OCI-M1 (cell line): Measurements from ENCODE around the gene TPD52L1.
"Not testable (repeated sequence)": the region's sequence is repeated elsewhere in the genome, so short reads cannot be mapped to it uniquely, and the experiment has no call there.

Experiments used
- DNase-seq: peaks from one replicate; lab custom pipeline; 2025; lab: John Stamatoyannopoulos, UW

TPD52L1 gene, protein sequence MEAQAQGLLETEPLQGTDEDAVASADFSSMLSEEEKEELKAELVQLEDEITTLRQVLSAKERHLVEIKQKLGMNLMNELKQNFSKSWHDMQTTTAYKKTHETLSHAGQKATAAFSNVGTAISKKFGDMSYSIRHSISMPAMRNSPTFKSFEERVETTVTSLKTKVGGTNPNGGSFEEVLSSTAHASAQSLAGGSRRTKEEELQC

DNA sequence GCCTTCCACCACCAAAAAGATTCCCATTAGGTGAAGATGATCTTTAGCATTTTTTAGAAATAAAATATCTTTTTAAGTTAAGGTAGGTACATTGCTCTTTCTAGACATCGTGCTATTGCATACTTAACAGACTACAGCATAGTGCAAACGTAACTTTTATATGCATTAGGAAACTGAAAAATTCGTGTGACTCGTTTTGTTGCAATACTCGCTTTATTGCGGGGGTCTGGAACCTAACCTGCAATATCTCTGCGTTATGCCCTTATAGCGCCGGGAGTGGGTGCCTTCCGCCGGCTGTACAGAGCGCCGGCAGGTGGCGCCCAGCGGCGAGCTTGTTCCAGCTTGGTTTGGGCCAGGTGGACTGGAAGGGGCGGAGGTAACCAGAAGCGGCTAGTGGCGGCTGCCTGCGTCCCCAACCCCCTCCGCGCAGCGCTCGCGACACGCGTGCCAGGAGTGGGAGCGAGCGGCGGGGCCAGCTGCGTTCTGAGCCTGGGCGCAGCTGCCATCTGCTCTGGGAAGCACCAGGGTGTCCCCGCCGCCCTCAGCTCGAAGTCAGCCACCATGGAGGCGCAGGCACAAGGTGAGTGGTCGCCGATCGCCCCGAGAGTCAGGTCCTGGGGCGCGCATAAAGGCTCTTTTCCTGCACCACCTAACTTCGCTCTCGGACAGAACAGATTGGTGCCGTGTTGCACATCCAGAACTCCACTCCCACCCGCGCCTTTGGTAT lies at the start of gene TPD52L1:
TPD52L1 (plus strand) TSS at position 383 of the 727 bp plus-strand sequence; CDS start at position 562, 179 bp downstream.
- DNase-seq: peak; percentile 87

DNA sequence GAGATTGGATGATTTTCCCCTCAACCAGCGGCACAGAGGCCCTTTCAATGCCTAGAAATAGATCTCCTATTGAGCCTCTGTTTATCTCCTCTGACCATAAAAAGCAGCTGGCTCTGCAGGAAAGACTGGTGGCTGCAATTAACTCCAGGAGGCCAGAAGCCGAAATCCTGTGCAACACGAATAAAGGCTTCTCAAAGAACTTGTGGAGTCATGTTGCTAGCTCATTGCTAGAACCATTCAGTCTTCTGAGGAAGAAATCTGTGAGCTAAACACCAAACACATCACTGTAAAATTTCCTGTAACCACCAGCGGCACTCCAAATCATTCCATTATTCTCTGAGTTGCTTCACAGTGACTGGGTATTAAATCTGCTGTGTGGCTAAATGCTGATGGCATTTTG lies 49.1 kb upstream of the TPD52L1 start:
- DNase-seq: no peak

DNA sequence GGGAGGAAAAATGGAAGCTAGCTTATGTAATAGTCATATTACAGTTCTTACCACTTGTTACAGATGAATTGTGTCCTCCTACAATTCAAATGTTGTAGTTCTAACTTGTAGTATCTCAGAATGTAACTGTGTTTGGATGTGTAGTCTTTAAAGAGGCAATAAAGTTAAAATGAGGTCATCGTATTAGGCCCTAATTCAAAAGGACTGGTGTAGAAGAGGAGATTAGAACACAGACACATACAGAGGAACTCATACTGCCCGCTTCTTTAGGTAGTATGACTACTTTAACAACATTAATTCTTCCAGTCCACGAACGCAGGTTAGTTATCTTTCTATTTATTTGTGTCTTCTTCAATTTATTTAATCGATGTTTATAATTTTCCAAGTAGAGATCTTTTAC lies 46.5 kb upstream of the TPD52L1 start:
- no peak for DNase-seq

DNA sequence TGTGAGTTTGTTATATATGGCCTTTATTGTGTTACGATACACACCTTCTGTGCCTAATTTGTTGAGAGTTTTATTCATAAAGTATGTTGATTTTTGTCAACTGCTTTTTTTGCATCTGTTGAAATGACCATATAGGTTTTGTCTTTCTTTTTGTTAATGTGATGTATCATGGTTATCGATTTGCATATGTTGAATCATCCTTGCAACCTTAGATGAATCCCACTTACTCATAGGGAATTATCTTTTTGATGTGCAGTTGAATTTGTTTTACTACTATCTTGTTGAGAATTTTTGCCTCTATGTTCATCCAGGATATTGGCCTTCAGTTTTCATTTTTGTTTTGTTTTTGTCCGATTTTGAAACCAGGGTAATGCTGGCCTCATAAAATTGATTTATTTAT lies 45.7 kb upstream of the TPD52L1 start:
- no peak for DNase-seq

DNA sequence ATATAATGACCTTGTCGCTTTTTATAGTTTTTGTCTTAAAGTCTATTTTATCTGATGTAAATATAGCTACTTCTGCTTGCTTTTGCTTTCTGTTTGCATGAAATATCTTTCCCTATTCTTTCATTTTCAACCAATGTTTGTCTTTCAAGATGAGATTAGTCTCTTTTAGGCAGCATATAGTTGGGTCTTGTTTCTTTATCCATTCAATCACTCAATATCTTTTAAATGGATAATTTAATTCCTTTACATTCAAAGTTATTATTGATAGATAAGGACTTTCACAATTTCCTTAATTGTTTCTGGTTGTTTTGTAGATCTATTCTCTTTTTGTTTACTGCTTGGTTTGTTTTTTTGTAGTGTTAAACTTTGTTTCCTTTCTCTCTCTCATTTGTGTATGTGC lies 43.5 kb upstream of the TPD52L1 start:
- peak; percentile 21 for DNase-seq

DNA sequence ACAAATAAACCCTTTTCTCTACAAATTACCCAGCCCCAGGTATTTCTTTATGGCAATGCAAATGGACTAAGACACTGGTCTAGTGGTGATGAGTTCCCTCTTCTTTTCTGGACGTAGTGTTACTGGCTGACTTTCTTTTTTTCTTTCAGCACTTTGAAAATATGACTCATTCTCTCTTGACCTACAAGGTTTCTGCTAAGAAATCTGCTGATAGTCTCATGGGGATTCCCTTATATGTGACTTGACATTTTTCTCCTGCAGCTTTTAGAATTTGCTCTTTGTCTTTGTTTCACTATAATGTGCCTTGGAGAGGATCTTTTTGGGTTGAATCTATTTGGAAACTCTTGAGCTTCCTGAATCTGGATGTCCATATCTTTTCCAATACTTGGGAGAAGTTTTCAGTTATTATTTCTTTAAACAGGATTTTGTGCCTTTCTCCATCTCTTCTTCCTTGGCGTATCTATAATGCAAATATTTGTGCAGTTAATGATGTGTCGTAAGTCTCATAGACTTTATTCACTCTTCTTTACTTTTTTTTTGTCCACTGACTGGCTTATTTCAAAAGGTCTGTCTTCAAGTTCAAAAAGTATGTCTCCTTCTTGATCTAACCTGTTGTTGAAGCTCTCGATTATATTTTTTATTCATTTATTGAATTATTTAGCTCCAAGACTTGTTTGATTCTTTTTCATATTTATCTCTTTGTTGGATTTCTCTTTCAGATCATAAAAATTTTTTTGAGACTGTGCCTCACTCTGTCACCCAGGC lies 42.2 kb upstream of the TPD52L1 start:
- peak; percentile 38 for DNase-seq

DNA sequence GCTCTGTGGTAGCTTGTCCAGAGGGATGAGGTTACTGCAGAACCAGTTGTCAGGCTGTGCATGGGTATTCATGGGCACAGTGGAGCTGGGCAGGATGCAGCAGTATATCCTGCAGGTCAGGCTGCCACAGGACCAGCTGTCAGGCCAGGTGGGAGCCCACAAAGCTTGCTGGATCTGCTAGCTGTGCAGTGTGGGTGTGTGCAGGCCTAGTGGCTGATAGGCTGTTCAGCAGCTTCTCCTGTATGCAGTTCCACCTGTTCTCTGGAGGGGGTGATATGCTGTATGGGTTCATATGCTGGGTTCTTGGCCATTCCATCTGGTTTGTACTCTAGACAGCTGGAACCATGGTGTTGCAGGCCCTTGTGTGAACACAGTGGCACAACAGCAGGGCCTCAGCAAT lies 40.6 kb upstream of the TPD52L1 start:
- no peak for DNase-seq

DNA sequence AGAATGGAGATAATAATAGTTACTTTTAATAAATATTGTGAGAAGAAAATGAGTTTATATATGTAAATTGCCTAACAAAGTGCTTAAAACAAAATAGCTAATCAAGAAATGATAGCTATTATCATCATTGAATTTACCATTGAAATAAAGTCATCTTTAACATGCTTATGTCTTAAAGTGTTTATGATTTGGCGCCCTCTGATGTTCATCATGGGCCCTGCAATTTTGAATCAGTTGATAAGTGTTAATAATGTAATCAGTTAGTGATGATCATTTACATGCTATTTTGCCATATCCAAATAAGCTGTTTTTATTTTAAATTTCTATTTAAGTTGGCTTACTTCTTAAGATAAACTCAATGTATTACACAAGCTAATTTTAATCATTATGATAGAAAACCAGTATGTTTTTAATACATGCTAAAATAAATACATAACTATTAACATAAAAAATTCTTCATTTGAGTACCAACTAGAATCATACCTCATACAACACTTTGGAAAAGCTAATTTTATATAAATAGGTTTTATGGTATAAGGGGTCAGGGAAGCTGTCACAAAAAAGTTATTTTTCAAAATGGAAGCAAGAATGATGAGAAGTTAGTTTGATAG lies 39.2 kb upstream of the TPD52L1 start:
- DNase-seq: peak; percentile 83

DNA sequence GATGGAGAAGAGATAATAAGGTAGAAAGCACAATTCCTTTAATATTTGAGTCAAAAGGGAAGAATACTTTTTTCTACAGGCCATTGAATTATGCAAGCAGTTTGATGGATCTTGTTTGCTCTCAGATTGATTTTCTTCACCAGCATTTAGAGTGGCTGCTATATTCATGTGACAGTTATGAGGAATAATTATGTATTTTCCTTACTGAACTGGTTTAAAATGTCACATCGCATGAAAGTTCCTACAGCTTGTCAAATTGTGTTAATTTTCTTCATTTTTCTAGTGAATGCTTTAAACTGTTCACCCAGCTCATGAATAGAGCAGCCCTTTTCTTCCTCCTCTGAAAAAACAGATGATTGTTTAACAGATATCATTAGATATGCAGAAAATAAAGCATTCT lies 37.4 kb upstream of the TPD52L1 start:
- no peak for DNase-seq

DNA sequence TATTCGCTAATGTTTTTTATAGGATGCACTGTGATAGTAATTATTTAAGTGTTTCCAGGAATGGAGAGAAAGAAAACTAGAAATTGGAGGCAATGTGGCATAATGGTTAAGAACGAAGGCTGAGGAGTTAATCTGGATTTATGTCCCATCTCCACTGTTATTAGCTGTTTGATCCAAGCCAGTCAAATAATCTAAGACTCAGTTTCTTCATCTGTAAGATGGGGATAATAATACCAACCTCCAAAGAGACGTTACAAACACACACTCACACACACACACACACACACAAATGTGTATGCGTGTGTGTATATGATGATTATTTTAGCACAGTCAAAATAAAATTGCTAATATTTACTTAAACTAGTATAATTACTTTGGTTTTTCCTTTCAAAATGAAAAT lies 36.9 kb upstream of the TPD52L1 start:
- no peak for DNase-seq

DNA sequence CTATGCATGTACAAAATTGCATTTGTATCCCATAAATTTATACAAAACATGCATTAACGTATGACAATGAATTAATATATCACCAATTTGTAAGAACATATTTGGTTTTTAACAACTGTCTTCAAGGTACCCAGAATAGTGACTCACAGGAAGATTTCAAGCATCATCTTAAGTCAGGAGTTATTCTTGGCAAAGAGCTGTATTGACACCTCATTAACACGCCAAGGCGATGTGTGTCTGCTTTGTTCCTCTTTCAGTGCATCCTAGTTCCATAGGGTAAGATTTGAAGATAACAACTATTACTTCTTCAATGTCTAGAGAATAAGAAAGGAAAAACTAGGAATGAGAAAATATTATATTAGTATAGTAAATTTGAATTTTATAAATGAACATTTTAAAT lies 35.8 kb upstream of the TPD52L1 start:
- no peak for DNase-seq

DNA sequence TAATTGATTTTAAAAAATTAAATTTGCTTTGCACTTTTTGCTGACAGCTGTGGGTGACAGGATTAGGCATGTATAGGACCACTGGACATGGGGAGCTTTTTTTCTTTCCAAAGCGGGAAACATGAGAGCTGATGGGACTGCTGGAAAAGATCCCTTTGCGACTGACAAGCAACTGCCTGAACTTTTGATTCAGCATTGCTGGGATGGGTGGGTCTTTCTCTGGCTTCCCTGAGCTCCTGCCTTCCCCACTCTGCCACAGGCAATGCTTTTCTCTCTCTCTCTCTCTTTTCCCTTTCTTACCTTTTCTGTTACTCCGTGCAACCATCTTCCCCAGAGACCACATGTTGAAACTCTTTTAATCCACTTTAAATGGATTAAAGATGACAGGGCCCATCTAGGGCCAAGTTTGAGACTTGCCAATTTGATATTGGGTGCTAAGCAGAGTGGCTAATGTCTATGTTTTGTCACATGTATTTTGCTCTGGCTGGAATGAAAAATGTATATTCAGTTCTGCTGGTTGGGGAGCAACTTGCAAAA lies 33.5 kb upstream of the TPD52L1 start:
- DNase-seq: no peak

DNA sequence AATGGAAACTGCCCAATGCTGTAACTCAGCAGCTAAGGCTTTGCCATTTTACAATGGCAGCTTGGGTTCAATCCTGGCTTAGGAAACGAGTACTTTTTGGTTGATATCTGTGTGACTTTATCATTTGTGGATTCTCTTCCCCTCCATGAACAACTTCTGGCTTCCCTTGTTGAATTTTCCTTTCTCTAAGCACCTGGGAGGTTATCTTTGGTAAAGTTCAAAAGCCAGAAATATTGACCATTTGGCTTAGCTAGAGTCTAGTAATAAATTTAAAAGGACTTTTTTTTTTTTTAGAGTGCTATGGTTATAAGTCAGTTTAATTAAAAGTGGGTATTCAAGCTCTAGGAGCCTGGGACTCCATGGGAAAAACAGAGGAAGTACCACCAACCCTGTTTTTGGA lies 31.7 kb upstream of the TPD52L1 start:
- DNase-seq: no peak

DNA sequence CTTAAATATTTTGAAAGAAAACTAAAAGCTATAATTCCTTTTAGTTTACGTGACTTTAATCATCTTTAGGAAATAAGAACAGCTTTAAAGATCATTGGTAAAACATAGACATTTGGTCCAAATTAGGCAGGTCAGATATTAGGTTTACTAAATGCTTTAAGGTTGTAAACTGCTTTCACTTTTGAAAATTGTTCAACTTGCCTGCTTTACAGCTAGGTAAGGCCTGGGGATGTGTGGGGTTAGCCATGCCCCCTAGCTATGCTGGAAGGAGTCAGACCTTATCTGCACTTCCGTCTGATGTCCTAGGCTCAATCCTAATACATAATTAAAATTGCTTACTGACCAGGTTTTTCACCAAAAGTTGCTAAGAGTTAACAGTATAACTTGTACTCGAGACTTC lies 30.5 kb upstream of the TPD52L1 start:
- no peak for DNase-seq

DNA sequence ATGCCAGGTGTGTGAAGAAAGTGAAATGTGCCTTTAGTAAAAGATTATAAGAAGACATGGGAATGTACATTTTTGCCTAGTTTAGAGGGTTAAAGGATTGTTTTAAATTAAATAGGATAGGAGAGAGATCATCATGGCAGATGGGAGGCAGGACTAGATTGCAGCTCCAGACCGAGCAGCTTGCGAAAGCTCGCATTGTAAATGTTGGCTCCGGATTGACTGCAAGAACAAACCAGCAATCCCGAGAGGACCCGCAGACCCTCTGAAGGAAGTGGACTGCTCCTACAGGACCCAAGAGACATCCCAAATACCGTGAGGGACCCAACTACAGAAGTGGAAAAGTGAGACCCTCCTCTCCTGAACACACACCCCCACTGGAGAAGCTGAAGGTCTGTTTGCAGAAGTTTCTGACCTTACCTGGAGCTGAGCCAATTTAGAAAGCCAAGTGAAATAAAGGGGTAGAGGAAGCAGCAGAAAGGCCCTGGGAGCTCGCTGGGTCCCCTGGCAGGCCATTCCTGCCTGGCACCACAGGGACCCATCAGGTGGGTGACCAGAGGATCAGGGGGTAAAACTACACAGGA lies 30.0 kb upstream of the TPD52L1 start:
- no peak for DNase-seq

DNA sequence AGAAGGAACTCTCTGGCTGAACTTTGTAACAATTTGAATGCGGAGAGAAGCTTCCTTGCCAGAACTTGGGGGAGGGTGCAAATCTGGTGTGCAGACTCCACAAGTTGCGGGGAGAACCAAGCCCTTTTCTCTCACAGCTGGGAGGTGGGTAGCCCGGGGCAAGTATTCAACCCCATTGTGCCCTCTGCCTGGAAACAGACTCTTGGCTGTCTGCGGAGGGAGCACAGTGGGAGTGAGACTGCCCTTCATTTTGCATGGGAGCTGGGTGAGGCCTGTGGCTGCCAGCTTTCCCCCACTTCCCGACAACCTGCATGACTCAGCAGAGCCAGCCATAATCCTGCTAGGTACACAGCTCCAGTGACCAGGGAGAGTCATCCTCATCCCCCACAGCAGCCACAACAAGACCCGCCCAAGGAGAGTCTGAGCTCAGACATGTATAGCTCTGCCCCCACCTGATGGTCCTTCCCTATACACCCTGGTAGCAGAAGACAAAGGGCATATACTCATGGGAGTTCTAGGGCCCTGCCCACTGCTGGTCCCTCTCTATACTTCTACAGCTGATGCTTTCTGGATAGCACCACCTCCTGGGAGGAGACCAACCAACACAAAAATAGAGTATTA lies 29.4 kb upstream of the TPD52L1 start:
- DNase-seq: no peak

DNA sequence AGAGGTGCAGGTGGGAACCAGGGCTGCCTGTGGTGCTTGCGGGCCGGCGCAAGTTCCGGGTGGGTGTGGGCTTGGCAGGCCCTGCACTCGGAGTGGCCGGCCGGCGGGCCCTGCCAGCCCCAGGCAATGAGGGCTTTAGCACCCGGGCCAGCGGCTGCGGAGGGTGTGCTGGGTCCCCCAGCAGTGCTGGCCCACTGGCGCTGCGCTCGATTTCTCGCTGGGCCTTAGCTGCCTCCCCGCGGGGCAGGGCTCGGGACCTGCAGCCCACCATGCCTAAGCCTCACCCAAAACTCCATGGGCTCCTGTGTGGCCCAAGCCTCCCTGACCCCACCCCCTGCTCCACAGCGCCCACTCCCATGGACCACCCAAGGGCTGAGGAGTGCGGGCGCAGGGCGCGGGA lies 27.7 kb upstream of the TPD52L1 start:
- not testable (repeated sequence) for DNase-seq

DNA sequence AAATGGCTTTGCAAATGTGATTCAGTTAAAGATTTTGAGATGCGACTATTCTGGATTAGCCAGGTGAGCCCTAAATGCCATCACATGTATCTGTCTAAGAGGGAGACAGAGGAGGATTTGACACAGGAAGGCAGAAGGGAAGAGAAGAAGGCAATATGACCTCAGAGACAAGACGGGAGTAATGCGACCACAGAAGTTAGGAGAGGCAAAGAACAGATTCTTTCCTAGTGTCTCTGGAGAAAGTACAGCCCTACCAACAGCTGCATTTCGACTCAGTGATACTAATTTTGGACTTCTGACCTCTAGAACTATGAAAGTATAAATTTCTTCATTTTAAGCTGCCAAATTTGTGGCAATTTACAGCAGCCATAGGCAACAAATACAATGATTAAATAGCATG lies 24.2 kb upstream of the TPD52L1 start:
- DNase-seq: no peak

DNA sequence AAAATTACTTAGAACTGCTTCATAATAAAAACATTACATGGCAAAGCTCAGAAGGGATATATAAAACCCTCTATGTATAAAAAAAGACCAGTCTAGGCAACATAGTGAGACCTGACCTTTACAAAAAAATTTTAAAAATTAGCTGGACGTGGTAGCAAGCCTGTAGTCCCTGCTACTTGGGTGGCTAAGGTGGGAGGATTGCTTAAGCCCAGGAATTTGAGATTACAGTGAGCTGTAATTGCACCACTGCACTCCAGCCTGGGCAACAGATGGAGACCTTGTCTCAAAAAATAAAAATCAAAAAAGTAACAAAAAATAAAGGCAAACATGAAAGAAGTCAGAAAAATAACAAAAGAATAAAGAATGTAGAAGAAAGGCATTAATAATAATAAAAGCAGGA lies 21.5 kb upstream of the TPD52L1 start:
- DNase-seq: no peak

DNA sequence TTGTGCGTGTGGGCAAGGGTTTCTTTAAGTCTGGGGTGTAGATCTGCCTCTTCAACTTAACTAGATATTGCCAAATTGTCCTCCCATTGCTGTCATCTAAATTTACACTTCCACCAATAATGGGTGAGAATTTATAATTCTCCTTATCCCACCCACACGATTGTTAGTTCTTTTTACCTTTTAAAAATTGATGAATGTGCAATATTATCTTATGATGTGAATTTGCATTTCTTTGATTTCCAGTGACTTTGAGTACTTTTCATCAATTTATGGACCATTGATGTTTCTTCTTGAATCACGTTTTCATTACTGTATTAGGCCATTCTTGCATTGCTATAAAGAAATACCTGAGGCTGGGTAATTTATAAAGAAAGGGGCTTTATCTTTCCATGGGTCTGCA lies 17.2 kb upstream of the TPD52L1 start:
- no peak for DNase-seq

DNA sequence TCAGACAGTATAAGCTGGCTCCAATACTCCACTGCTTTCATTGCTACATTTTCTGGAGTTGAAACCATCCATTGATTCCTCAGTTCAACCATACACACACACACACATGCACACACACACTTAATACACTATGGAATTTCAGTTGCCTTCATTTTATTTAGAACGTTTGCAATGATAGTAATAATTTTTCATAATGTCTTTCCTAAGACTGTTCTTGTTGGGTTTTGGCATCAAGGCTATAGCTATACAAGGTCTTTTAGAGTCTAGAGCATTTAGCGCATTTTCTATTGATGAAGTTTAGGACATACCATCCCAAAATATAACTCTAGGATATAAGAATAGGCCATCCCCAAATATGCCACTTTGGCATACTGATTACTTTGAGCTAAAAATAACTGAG lies 15.5 kb upstream of the TPD52L1 start:
- DNase-seq: no peak

DNA sequence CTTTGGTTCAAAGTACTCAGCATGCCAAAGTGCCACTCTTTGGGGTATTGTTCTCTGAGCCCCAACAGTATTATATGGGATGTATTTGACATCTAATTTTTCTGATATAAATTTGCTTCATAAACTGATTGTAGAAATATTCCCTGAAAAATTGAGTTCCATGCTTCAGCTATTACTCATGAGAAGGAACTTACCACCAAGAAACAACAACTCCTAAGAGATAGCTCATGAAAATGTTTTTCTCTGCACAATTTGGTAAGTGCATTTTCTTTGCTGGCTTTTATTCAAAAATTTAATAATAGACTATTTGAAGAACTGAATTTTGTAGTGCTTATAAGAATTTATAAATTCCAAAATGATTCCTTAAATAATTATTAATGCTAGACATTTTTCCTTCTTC lies 12.8 kb upstream of the TPD52L1 start:
- DNase-seq: no peak
